ENCODE results near the gene TOP2A.

Gene TOP2A

GRCh38 chr17:40417609-40418427, at the start of gene TOP2A:
Gene TOP2A, minus strand, starts transcription at chr17:40417896. Its CDS starts 105 bp downstream, at chr17:40417791.
- DNase-seq = peak; percentile 89

- no peak for DNase-seq
Observed at GRCh38 chr17:40467281-40467867, 49.7 kb upstream of the TOP2A start.

- DNase-seq = no peak
Observed at GRCh38 chr17:40466298-40466971, 48.7 kb upstream of the TOP2A start.

- DNase-seq = no peak
Observed at GRCh38 chr17:40464392-40464855, 46.7 kb upstream of the TOP2A start.

- no peak for DNase-seq
Observed at GRCh38 chr17:40463122-40463550, 45.4 kb upstream of the TOP2A start.

GRCh38 chr17:40462343-40463121, 44.8 kb upstream of the TOP2A start:
- no peak for DNase-seq

- DNase-seq = no peak
Observed at GRCh38 chr17:40461732-40462342, 44.1 kb upstream of the TOP2A start.

- DNase-seq = no peak
Observed at GRCh38 chr17:40460968-40461731, 43.5 kb upstream of the TOP2A start.

- DNase-seq = no peak
Observed at GRCh38 chr17:40460604-40460967, 42.9 kb upstream of the TOP2A start.

GRCh38 chr17:40459636-40460603, 42.2 kb upstream of the TOP2A start:
- no peak for DNase-seq

- DNase-seq = no peak
Observed at GRCh38 chr17:40458851-40459482, 41.3 kb upstream of the TOP2A start.

- DNase-seq = no peak
Observed at GRCh38 chr17:40457964-40458791, 40.5 kb upstream of the TOP2A start.

- DNase-seq = no peak
Observed at GRCh38 chr17:40457369-40457768, 39.7 kb upstream of the TOP2A start.

GRCh38 chr17:40456396-40456951, 38.8 kb upstream of the TOP2A start:
- no peak for DNase-seq

GRCh38 chr17:40454613-40454995, 36.9 kb upstream of the TOP2A start:
- DNase-seq = no peak

- DNase-seq = no peak
Observed at GRCh38 chr17:40453881-40454612, 36.4 kb upstream of the TOP2A start.

- no peak for DNase-seq
Observed at GRCh38 chr17:40452921-40453378, 35.3 kb upstream of the TOP2A start.

GRCh38 chr17:40452216-40452787, 34.6 kb upstream of the TOP2A start:
- no peak for DNase-seq

Data from activated naive CD4-positive, alpha-beta T cell treated with anti-CD3 and anti-CD28 coated beads, Interleukin-2, amount 50 U/mL, for 16 hours (primary cell).